Measurements from ENCODE around the gene CCDC141.

DNA sequence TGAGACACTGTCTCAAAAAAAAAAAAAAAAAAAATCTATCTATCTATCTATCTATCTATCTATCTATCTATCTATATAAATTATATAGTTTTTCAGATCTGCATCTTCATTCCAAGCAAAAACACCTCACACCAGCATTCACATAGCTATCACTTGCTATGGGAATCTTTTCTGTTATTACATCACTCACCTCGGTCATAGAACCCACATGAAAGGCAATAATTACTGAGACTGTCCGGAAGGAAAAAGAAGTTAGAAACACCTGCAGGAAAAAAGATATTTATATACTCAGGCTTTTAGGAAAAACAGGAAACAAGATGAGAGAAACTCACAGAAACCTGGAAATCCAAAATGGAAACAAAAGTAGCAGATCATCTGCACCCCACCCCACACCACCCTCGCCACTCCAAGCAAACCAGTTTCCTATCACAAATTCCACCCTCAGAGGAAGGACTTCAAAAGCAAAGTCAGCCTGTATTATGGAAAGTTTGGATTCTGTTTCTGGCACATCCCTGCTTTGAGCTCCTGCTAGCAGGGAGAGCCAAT is 21.9 kb upstream of the CCDC141 start:
- no peak for TF ChIP-seq EP300 (IDR thresholded peaks at IDR 0.05)
- TF ChIP-seq, protein P1, sequence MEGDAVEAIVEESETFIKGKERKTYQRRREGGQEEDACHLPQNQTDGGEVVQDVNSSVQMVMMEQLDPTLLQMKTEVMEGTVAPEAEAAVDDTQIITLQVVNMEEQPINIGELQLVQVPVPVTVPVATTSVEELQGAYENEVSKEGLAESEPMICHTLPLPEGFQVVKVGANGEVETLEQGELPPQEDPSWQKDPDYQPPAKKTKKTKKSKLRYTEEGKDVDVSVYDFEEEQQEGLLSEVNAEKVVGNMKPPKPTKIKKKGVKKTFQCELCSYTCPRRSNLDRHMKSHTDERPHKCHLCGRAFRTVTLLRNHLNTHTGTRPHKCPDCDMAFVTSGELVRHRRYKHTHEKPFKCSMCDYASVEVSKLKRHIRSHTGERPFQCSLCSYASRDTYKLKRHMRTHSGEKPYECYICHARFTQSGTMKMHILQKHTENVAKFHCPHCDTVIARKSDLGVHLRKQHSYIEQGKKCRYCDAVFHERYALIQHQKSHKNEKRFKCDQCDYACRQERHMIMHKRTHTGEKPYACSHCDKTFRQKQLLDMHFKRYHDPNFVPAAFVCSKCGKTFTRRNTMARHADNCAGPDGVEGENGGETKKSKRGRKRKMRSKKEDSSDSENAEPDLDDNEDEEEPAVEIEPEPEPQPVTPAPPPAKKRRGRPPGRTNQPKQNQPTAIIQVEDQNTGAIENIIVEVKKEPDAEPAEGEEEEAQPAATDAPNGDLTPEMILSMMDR (IDR thresholded peaks at IDR 0.05) = no peak
